Testis (tissue), 2 donors: ENCODE data around the gene AGTR2.

Experiments used
- CTCF ChIP-seq, 3 experiments: fragments of 450-650 bp in 2 of 3; fragments of 200-600 bp in 1 of 3; sonication (generic) in 1 of 3; IDR thresholded peaks; one replicate each; pipeline ENCODE4 v1.5.1; 2016 to 2019; ENCODE audit warnings: antibody characterized with exemption in 3 of 3, mild to moderate bottlenecking in 2 of 3, moderate library complexity in 1 of 3
- POLR2A ChIP-seq: fragments of 450-650 bp; IDR thresholded peaks from one replicate; pipeline ENCODE4 v1.6.1; 2017; ENCODE audit warnings: antibody characterized with exemption, mild to moderate bottlenecking, moderate library complexity

- TF ChIP-seq CTCF (IDR thresholded peaks at IDR 0.05) (no peak), POLR2A (no peak)
Measured at GRCh38 chrX:116172976-116173375, 2.4 kb downstream of the AGTR2 start.
